Peyer's patch (tissue), 4 donors: ENCODE results near the gene IZUMO4. TPM values are rescaled to one million over a fixed set of nuclear protein-coding genes. Genes with fewer than 3 reads are reported as not detected.

Experiments
- DNase-seq, 3 donors: peaks; one replicate each; pipeline ENCODE4 v3.0.0-alpha.2; 2017 to 2019
- H3K27ac ChIP-seq, 4 donors: fragments of 200-600 bp; sonication (generic); one replicate each; pipeline ENCODE4 v1.5.1; 2016 to 2019
- H3K27me3 ChIP-seq, 2 donors: fragments of 200-600 bp; sonication (generic); one replicate each; pipeline ENCODE4 v1.5.1; 2019
- H3K36me3 ChIP-seq, 3 donors: fragments of 200-600 bp; sonication (generic); one replicate each; pipeline ENCODE4 v1.5.1; 2016 to 2019
- H3K4me1 ChIP-seq, 4 donors: fragments of 200-600 bp; sonication (generic); one replicate each; pipeline ENCODE4 v1.5.1; 2016 to 2019
- H3K4me3 ChIP-seq, 4 donors: fragments of 200-600 bp; sonication (generic); 1 replicate in 3 of 4; 2 replicates in 1 of 4; pipeline ENCODE4 v1.5.1; 2016 to 2019; ENCODE audit warnings: mild to moderate bottlenecking in 1 of 4
- H3K9me3 ChIP-seq, 4 donors: fragments of 200-600 bp; sonication (generic); one replicate each; pipeline ENCODE4 v1.5.1; 2016 to 2019; ENCODE audit warnings: mild to moderate bottlenecking in 1 of 4
- CTCF ChIP-seq, 6 experiments: fragments of 450-650 bp in 4 of 6; fragments of 200-600 bp in 2 of 6; sonication (generic) in 1 of 6; IDR thresholded peaks; one replicate each; pipeline ENCODE4 v1.5.1; 2017 to 2019; ENCODE audit warnings: antibody characterized with exemption in 6 of 6, mild to moderate bottlenecking in 3 of 6, moderate library complexity in 1 of 6
- POLR2A ChIP-seq, 2 donors: fragments of 450-650 bp; IDR thresholded peaks; one replicate each; pipeline ENCODE4 v1.5.1; 2017; ENCODE audit warnings: antibody characterized with exemption in 2 of 2, mild to moderate bottlenecking in 2 of 2, moderate library complexity in 2 of 2
- total RNA-seq, 4 donors: library from RNA; depleted of rRNA; stranded (reverse); fragments of >200 nt; gene quantifications; one replicate each; pipeline ENCODE4 v1.1.0, GENCODE V29; 2016

IZUMO4 gene
- total RNA-seq, 4 donors from 2014 or later: 1.3 to 9.9 (median 3.8) TPM

- TF ChIP-seq CTCF (IDR thresholded peaks at IDR 0.05) (no peak), POLR2A (IDR thresholded peaks at IDR 0.05) (no peak)
- Histone ChIP-seq H3K4me1 (peaks cover 0 to 4% (median 0%) of the 10 kb centered on the region in 4 donors), H3K36me3 (peaks cover 0 to 100% (median 0%) of the 10 kb centered on the region in 3 donors), H3K9me3 (no peaks in the 10 kb centered on the region), H3K27ac (no peak overlapping the region), H3K4me3 (no peak overlapping the region), H3K27me3 (no peaks in the 10 kb centered on the region)
- DNase-seq: no peak
Measured at GRCh38 chr19:2115324-2115723, 18.6 kb downstream of the IZUMO4 start.

GRCh38 chr19:2115911-2116426 lies 19.3 kb downstream of the IZUMO4 start:
- no peaks in the 10 kb centered on the region for H3K27me3 ChIP-seq
- H3K9me3 ChIP-seq: no peaks in the 10 kb centered on the region
- H3K4me1 ChIP-seq: peaks cover 0 to 4% (median 0%) of the 10 kb centered on the region in 4 donors
- no peak overlapping the region for H3K4me3 ChIP-seq
- no peak for TF ChIP-seq CTCF (IDR thresholded peaks at IDR 0.05)
- no peak for TF ChIP-seq POLR2A (IDR thresholded peaks at IDR 0.05)
- no peak for DNase-seq
- H3K36me3 ChIP-seq: peaks cover 0 to 100% (median 0%) of the 10 kb centered on the region in 3 donors
- no peak overlapping the region for H3K27ac ChIP-seq

- Histone ChIP-seq H3K27ac (no peak overlapping the region), H3K9me3 (no peaks in the 10 kb centered on the region), H3K4me1 (peaks cover 0 to 4% (median 0%) of the 10 kb centered on the region in 4 donors), H3K4me3 (no peak overlapping the region), H3K27me3 (no peaks in the 10 kb centered on the region), H3K36me3 (peaks cover 0 to 100% (median 0%) of the 10 kb centered on the region in 3 donors)
- DNase-seq: no peak
- TF ChIP-seq CTCF (IDR thresholded peaks at IDR 0.05): no peak
- no peak for TF ChIP-seq POLR2A (IDR thresholded peaks at IDR 0.05)
Measured at GRCh38 chr19:2116507-2116906, 19.8 kb downstream of the IZUMO4 start.

- H3K4me3 ChIP-seq: no peak overlapping the region
- H3K9me3 ChIP-seq: no peaks in the 10 kb centered on the region
- TF ChIP-seq CTCF (IDR thresholded peaks at IDR 0.05) (no peak), POLR2A (IDR thresholded peaks at IDR 0.05) (no peak)
- peaks cover 0 to 3% (median 0%) of the 10 kb centered on the region in 4 donors for H3K4me1 ChIP-seq
- no peak for DNase-seq
- no peaks in the 10 kb centered on the region for H3K27me3 ChIP-seq
- no peak overlapping the region for H3K27ac ChIP-seq
- peaks cover 0 to 100% (median 0%) of the 10 kb centered on the region in 3 donors for H3K36me3 ChIP-seq
Measured at GRCh38 chr19:2117215-2117960, 20.7 kb downstream of the IZUMO4 start.

GRCh38 chr19:2118438-2118837 lies 21.7 kb downstream of the IZUMO4 start:
- Histone ChIP-seq H3K27ac (no peak overlapping the region), H3K27me3 (no peaks in the 10 kb centered on the region), H3K36me3 (peaks cover 0 to 100% (median 0%) of the 10 kb centered on the region in 3 donors), H3K4me1 (no peaks in the 10 kb centered on the region), H3K4me3 (no peak overlapping the region), H3K9me3 (no peaks in the 10 kb centered on the region)
- no peak for DNase-seq
- TF ChIP-seq CTCF (IDR thresholded peaks at IDR 0.05) (no peak), POLR2A (IDR thresholded peaks at IDR 0.05) (no peak)
